ENCODE measurements around the gene ENG.

ENG gene

DNA sequence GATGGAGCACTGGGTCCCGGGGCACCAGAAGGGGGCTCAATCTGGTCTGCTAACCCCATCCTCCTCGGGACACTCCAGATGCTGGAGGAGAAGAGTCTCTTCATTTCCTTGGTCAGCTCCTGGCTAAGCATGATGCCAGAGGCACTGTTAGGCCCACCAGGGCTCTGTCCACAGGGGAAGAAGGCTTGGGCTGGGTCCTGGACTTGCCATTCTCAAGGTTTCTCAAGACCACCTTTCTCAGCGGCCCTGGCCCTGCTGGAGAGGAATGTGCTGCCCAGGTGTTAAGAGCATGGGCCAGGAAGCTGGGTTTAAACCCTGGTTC is 83.9 kb downstream of the ENG start:
- TF ChIP-seq POLR2A (IDR thresholded peaks at IDR 0.05; ENCODE audit: low read depth, low read length), result no peak
- no peak for TF ChIP-seq POLR2AphosphoS5 (IDR thresholded peaks at IDR 0.05; ENCODE audit: low read depth, low read length)
- TF ChIP-seq TAF1 (IDR thresholded peaks at IDR 0.05; ENCODE audit: borderline replicate concordance, low read depth, low read length), result no peak
- no peak for FAIRE-seq
- no peak for DNase-seq (ENCODE audit: insufficient read length)

DNA sequence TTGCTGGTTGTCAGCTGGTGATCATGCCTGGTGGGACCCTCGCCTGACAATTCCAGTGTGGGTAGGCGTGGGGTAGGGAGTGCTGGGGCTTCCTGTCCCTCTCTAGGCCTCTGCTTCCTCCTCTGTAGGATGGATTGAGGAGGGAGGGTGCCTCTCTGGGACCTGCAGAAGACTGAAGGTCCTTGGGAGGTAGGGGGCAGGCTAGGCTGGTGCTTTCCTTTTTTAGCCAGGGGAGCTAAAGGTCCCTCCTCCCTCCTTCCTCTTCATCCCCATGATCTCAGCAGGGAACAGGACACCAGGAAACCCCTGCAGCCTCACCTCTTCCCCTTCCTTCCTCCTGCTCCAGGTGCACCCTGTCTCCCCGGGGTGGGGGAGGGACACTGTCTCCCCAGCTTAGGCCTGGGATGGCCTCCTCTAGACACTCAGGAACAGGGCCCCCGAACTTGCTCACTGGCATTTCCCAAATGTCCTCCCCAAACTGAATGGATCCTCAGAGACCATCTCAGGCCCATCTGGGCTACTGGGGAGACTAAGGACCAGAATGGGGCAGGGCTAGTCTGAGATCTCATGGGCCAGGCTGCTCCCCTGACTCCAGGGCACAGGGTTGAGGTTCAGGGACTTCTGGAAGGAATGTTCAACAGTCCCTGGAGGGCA is 84.4 kb downstream of the ENG start:
- DNase-seq (ENCODE audit: insufficient read length) (no peak), FAIRE-seq (no peak)
- TF ChIP-seq POLR2AphosphoS5 (IDR thresholded peaks at IDR 0.05; ENCODE audit: low read depth, low read length) (no peak), POLR2A (IDR thresholded peaks at IDR 0.05; ENCODE audit: low read depth, low read length) (no peak), TAF1 (IDR thresholded peaks at IDR 0.05; ENCODE audit: borderline replicate concordance, low read depth, low read length) (no peak)

DNA sequence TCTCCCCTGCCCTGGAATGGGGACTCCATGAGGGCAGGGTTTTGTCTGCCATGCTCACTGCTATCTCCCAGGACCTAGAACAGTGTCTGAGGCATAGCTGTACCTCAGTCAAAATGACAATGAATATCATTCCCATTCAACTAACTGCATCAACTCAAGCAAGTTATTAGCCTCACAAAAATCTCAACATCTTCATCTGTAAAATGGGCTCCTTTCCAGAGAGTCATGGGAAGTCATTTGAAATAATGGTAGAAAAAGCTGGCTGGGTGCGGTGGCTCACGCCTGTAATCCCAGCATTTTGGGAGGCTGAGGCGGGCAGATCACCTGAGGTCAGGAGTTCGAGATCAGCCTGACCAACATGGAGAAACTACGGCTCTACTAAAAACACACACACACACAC is 85.4 kb downstream of the ENG start:
- FAIRE-seq (no peak), DNase-seq (ENCODE audit: insufficient read length) (no peak)
- TF ChIP-seq POLR2A (IDR thresholded peaks at IDR 0.05; ENCODE audit: low read depth, low read length) (no peak), POLR2AphosphoS5 (IDR thresholded peaks at IDR 0.05; ENCODE audit: low read depth, low read length) (no peak), TAF1 (IDR thresholded peaks at IDR 0.05; ENCODE audit: borderline replicate concordance, low read depth, low read length) (no peak)

DNA sequence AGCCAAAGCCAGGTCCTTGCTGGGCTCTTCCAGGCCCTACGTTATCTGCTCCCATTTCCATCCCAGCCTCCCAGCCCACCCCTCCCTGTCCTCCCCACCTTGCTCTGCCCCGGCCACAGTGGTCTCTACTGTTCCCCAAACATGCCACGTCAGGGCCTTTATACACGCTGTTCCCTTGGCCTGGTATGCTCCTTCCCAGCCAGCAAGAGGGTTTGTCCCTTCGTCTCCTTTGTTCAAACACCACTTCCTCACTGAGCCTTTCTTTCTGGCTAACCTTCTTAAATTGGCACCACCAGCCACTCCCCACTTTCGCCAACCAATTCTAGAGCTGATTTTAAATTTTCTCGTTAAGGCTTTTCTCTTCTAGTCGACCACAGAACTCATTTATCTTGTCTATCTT is 85.8 kb downstream of the ENG start:
- FAIRE-seq (no peak), DNase-seq (ENCODE audit: insufficient read length) (no peak)
- no peak for TF ChIP-seq POLR2AphosphoS5 (IDR thresholded peaks at IDR 0.05; ENCODE audit: low read depth, low read length)
- no peak for TF ChIP-seq POLR2A (IDR thresholded peaks at IDR 0.05; ENCODE audit: low read depth, low read length)
- TF ChIP-seq TAF1 (IDR thresholded peaks at IDR 0.05; ENCODE audit: borderline replicate concordance, low read depth, low read length), result no peak

GRCh38 chr9:127767909-127768331 is 86.5 kb downstream of the ENG start:
- DNase-seq (ENCODE audit: insufficient read length), result no peak
- no peak for TF ChIP-seq TAF1 (IDR thresholded peaks at IDR 0.05; ENCODE audit: borderline replicate concordance, low read depth, low read length)
- FAIRE-seq, result no peak

GRCh38 chr9:127767410-127767809 is 87.0 kb downstream of the ENG start:
- no peak for DNase-seq (ENCODE audit: insufficient read length)
- FAIRE-seq, result no peak
- TF ChIP-seq POLR2A (IDR thresholded peaks at IDR 0.05; ENCODE audit: low read depth, low read length), result no peak
- no peak for TF ChIP-seq TAF1 (IDR thresholded peaks at IDR 0.05; ENCODE audit: borderline replicate concordance, low read depth, low read length)
- no peak for TF ChIP-seq POLR2AphosphoS5 (IDR thresholded peaks at IDR 0.05; ENCODE audit: low read depth, low read length)

- TF ChIP-seq POLR2A (IDR thresholded peaks at IDR 0.05; ENCODE audit: low read depth, low read length) (no peak), POLR2AphosphoS5 (IDR thresholded peaks at IDR 0.05; ENCODE audit: low read depth, low read length) (no peak), TAF1 (IDR thresholded peaks at IDR 0.05; ENCODE audit: borderline replicate concordance, low read depth, low read length) (no peak)
- DNase-seq (ENCODE audit: insufficient read length) (no peak), FAIRE-seq (no peak)
Observed at GRCh38 chr9:127765418-127765817, 89.0 kb downstream of the ENG start.
